CD4-positive, alpha-beta memory T cell (primary cell): ENCODE results near the gene HLF. TPM values are rescaled to one million over a fixed set of nuclear protein-coding genes. Genes with fewer than 3 reads are reported as not detected.

Experiments
- CTCF ChIA-PET: fragments of 350-600 bp; sonication (Branson Sonifier 250); formaldehyde crosslinking; loops from one replicate; lab custom pipeline; 2021; ENCODE audit warnings: inconsistent platforms; ENCODE audit not compliant: partially characterized antibody; lab: Charles Lee
- POLR2A ChIA-PET: fragments of 350-600 bp; sonication (Branson Sonifier 250); formaldehyde crosslinking; loops from one replicate; lab custom pipeline; 2021; ENCODE audit not compliant: partially characterized antibody; lab: Charles Lee
- DNase-seq, 5 donors: peaks; one replicate each; pipeline versions ENCODE4 v3.0.0 to v3.0.0-alpha.2; 2020 to 2022; ENCODE audit warnings: mixed read lengths in 1 of 5
- H3K27ac ChIP-seq: one replicate; pipeline ENCODE4 v1.7.0; 2013; ENCODE audit warnings: low read depth, low read length
- H3K27me3 ChIP-seq: 2 replicates; pipeline ENCODE4 v1.7.0; 2013; ENCODE audit warnings: mild to moderate bottlenecking, low read length, moderate library complexity; ENCODE audit not compliant: insufficient read depth
- H3K36me3 ChIP-seq: 2 replicates; pipeline ENCODE4 v1.7.0; 2013; ENCODE audit warnings: mild to moderate bottlenecking, low read length, moderate library complexity; ENCODE audit not compliant: insufficient read depth
- H3K4me1 ChIP-seq: 2 replicates; pipeline ENCODE4 v1.7.0; 2013; ENCODE audit warnings: mild to moderate bottlenecking, low read length, moderate library complexity; ENCODE audit not compliant: insufficient read depth
- H3K4me3 ChIP-seq, 2 donors: one replicate each; pipeline ENCODE4 v1.7.0; 2013; ENCODE audit warnings: low read length in 2 of 2, mild to moderate bottlenecking in 1 of 2
- H3K9me3 ChIP-seq, 2 donors: one replicate each; pipeline ENCODE4 v1.7.0; 2013; ENCODE audit warnings: low read length in 2 of 2, control low read depth in 1 of 2; ENCODE audit not compliant: control insufficient read depth in 1 of 2
- H3K27ac Mint-ChIP-seq, 7 donors: one replicate each; pipeline ENCODE4 v1.8.0; 2020 to 2021; ENCODE audit warnings: mixed read lengths in 7 of 7, mild to moderate bottlenecking in 6 of 7, inconsistent platforms in 3 of 7, moderate library complexity in 3 of 7
- H3K27me3 Mint-ChIP-seq, 2 donors: one replicate each; pipeline ENCODE4 v1.8.0; 2020 to 2021; ENCODE audit warnings: mixed read lengths in 2 of 2
- H3K36me3 Mint-ChIP-seq, 2 donors: one replicate each; pipeline ENCODE4 v1.8.0; 2020 to 2021; ENCODE audit warnings: mixed read lengths in 2 of 2, inconsistent platforms in 1 of 2, mild to moderate bottlenecking in 1 of 2
- H3K4me1 Mint-ChIP-seq, 4 donors: one replicate each; pipeline ENCODE4 v1.8.0; 2020 to 2021; ENCODE audit warnings: mixed read lengths in 4 of 4, mild to moderate bottlenecking in 1 of 4
- H3K4me3 Mint-ChIP-seq, 8 donors: one replicate each; pipeline ENCODE4 v1.8.0; 2020 to 2021; ENCODE audit warnings: mixed read lengths in 8 of 8, mild to moderate bottlenecking in 7 of 8, moderate library complexity in 6 of 8, inconsistent platforms in 3 of 8
- H3K9me3 Mint-ChIP-seq, 8 donors: one replicate each; pipeline ENCODE4 v1.8.0; 2020 to 2021; ENCODE audit warnings: mixed read lengths in 8 of 8, mild to moderate bottlenecking in 5 of 8, inconsistent platforms in 3 of 8, moderate library complexity in 1 of 8
- intact Hi-C: fragments of 100-400 bp; cut with micrococcal nuclease; formaldehyde crosslinking; loops from one replicate; pipeline ENCODE4 v1.15.1; 2023
- polyA plus RNA-seq, 2 donors: library from polyadenylated mRNA; unstranded; fragments of 300-500 nt; fragmentation: Illumina TruSeq; gene quantifications; one replicate each; pipeline ENCODE4 v1.2.3, GENCODE V29; 2021
- total RNA-seq, 2 experiments: library from RNA; stranded (reverse); gene quantifications; one replicate each; pipeline ENCODE4 v1.2.3, GENCODE V29; 2021

Gene HLF
- total and polyA plus RNA-seq, 4 experiments from 2014 or later, result 3.2 to 3.9 (median 3.6) TPM

- Histone ChIP-seq H3K27ac (no peak overlapping the region), H3K9me3 (no peaks in the 10 kb centered on the region), H3K4me3 (peak overlapping the region; percentile 45 to 58), H3K4me1 (peaks cover 23% of the 10 kb centered on the region), H3K36me3 (no peaks in the 10 kb centered on the region), H3K27me3 (peaks cover 4% of the 10 kb centered on the region)
- no peak for DNase-seq
- CTCF ChIA-PET, result interaction anchor here (0.8 to 6.9 kb wide), 4 partner anchors 8 to 209 kb away, joined by 3 to 109 read pairs (median 6); no protein-coding TSS in a partner anchor
- peaks cover 24 to 49% (median 28%) of the 10 kb centered on the region in 4 donors for H3K4me1 Mint-ChIP-seq
- intact Hi-C loops, result loop anchor here (1.0 to 10.0 kb wide), 4 partner anchors 26 to 296 kb away; partner anchors contain the start of genes COX11 and STXBP4
- H3K27me3 Mint-ChIP-seq, result peaks cover 10 to 11% of the 10 kb centered on the region in 2 donors
- H3K36me3 Mint-ChIP-seq, result no peaks in the 10 kb centered on the region
- peak overlapping the region; percentile 53 to 89 (median 79) for H3K27ac Mint-ChIP-seq
- peak overlapping the region; percentile 84 to 95 (median 88) for H3K4me3 Mint-ChIP-seq
- H3K9me3 Mint-ChIP-seq, result peaks cover 0 to 8% (median 1%) of the 10 kb centered on the region in 8 donors
- POLR2A ChIA-PET, result interaction anchor here (0.9 to 4.6 kb wide), 12 partner anchors 9 to 192 kb away, joined by 3 to 119 read pairs (median 4); no protein-coding TSS in a partner anchor
Observed at GRCh38 chr17:55264278-55264644, 499 bp upstream of the HLF start.

GRCh38 chr17:55265311-55266021 lies 706 bp downstream of the HLF start:
- CTCF ChIA-PET, result interaction anchor here (0.7 to 6.9 kb wide), 6 partner anchors 27 to 301 kb away, joined by 3 to 109 read pairs (median 4); no protein-coding TSS in a partner anchor
- peaks cover 24 to 55% (median 28%) of the 10 kb centered on the region in 4 donors for H3K4me1 Mint-ChIP-seq
- H3K27me3 ChIP-seq, result peaks cover 4% of the 10 kb centered on the region
- H3K9me3 ChIP-seq, result no peaks in the 10 kb centered on the region
- H3K4me1 ChIP-seq, result peaks cover 23% of the 10 kb centered on the region
- peak overlapping the region; percentile 22 for H3K27ac ChIP-seq
- peaks cover 5 to 6% of the 10 kb centered on the region in 2 donors for H3K36me3 Mint-ChIP-seq
- H3K4me3 Mint-ChIP-seq, result peak overlapping the region; percentile 79 to 87 (median 84)
- peak overlapping the region; percentile 47 to 93 (median 88) for H3K27ac Mint-ChIP-seq
- intact Hi-C loops, result loop anchor here (2.0 to 10.0 kb wide), 2 partner anchors 157 to 211 kb away; no protein-coding TSS in a partner anchor
- peak overlapping the region; percentile 14 to 42 for H3K4me3 ChIP-seq
- H3K27me3 Mint-ChIP-seq, result peaks cover 7 to 11% of the 10 kb centered on the region in 2 donors
- peak in 4 of 5 donors; percentile 20 to 54 (median 28) for DNase-seq
- POLR2A ChIA-PET, result interaction anchor here (0.7 to 4.6 kb wide), 14 partner anchors 8 to 273 kb away, joined by 3 to 119 read pairs (median 4); no protein-coding TSS in a partner anchor
- H3K36me3 ChIP-seq, result no peaks in the 10 kb centered on the region
- peaks cover 0 to 8% (median 1%) of the 10 kb centered on the region in 8 donors for H3K9me3 Mint-ChIP-seq

GRCh38 chr17:55266051-55266957 lies 1.5 kb downstream of the HLF start:
- intact Hi-C loops, result loop anchor here (10.0 kb wide), 1 partner anchor 212 kb away; no protein-coding TSS in a partner anchor
- peak overlapping the region in 1 of 2 donors; percentile 42 for H3K4me3 ChIP-seq
- peaks cover 24 to 55% (median 28%) of the 10 kb centered on the region in 4 donors for H3K4me1 Mint-ChIP-seq
- no peaks in the 10 kb centered on the region for H3K9me3 ChIP-seq
- H3K27me3 Mint-ChIP-seq, result peaks cover 5 to 9% of the 10 kb centered on the region in 2 donors
- H3K27ac Mint-ChIP-seq, result peak overlapping the region in 6 of 7 donors; percentile 71 to 93 (median 89)
- ChIA-PET CTCF (interaction anchor here (1.3 to 6.9 kb wide), 4 partner anchors 27 to 174 kb away, joined by 3 to 109 read pairs (median 4); no protein-coding TSS in a partner anchor), POLR2A (interaction anchor here (0.9 to 4.6 kb wide), 13 partner anchors 7 to 273 kb away, joined by 3 to 119 read pairs (median 4); partner anchors contain the start of gene MMD)
- peaks cover 23% of the 10 kb centered on the region for H3K4me1 ChIP-seq
- peaks cover 6 to 8% of the 10 kb centered on the region in 2 donors for H3K36me3 Mint-ChIP-seq
- DNase-seq, result peak in 3 of 5 donors; percentile 3 to 26 (median 15)
- H3K27ac ChIP-seq, result peak overlapping the region; percentile 22
- peak overlapping the region; percentile 79 to 87 (median 84) for H3K4me3 Mint-ChIP-seq
- H3K27me3 ChIP-seq, result peaks cover 4% of the 10 kb centered on the region
- no peaks in the 10 kb centered on the region for H3K36me3 ChIP-seq
- peaks cover 0 to 5% (median 0%) of the 10 kb centered on the region in 8 donors for H3K9me3 Mint-ChIP-seq

- H3K27ac Mint-ChIP-seq, result peak overlapping the region in 6 of 7 donors; percentile 37 to 93 (median 68)
- H3K27me3 ChIP-seq, result peaks cover 4% of the 10 kb centered on the region
- no peak overlapping the region for H3K4me3 ChIP-seq
- no peaks in the 10 kb centered on the region for H3K36me3 ChIP-seq
- DNase-seq, result no peak
- no peak overlapping the region for H3K27ac ChIP-seq
- peaks cover 6 to 8% of the 10 kb centered on the region in 2 donors for H3K36me3 Mint-ChIP-seq
- no peaks in the 10 kb centered on the region for H3K9me3 ChIP-seq
- peak overlapping the region in 5 of 8 donors; percentile 4 to 86 (median 82) for H3K4me3 Mint-ChIP-seq
- peaks cover 26 to 61% (median 31%) of the 10 kb centered on the region in 4 donors for H3K4me1 Mint-ChIP-seq
- POLR2A ChIA-PET, result interaction anchor here (1.0 to 4.6 kb wide), 4 partner anchors 27 to 154 kb away, joined by 3 to 119 read pairs (median 6); partner anchors contain the start of gene MMD
- intact Hi-C loops, result loop anchor here (10.0 kb wide), 1 partner anchor 212 kb away; no protein-coding TSS in a partner anchor
- H3K4me1 ChIP-seq, result peaks cover 23% of the 10 kb centered on the region
- peaks cover 0 to 1% (median 0%) of the 10 kb centered on the region in 8 donors for H3K9me3 Mint-ChIP-seq
- H3K27me3 Mint-ChIP-seq, result peaks cover 3 to 7% of the 10 kb centered on the region in 2 donors
- CTCF ChIA-PET, result interaction anchor here (1.6 to 6.9 kb wide), 2 partner anchors 28 to 81 kb away, joined by 5 to 109 read pairs; no protein-coding TSS in a partner anchor
Observed at GRCh38 chr17:55266958-55267688, 2.4 kb downstream of the HLF start.

GRCh38 chr17:55267777-55268648 lies 3.3 kb downstream of the HLF start:
- H3K4me1 ChIP-seq, result peaks cover 23% of the 10 kb centered on the region
- peak overlapping the region in 6 of 7 donors; percentile 11 to 77 (median 40) for H3K27ac Mint-ChIP-seq
- H3K4me3 Mint-ChIP-seq, result peak overlapping the region in 1 of 8 donors; percentile 31
- H3K9me3 Mint-ChIP-seq, result peaks cover 0 to 1% (median 0%) of the 10 kb centered on the region in 8 donors
- POLR2A ChIA-PET, result interaction anchor here (2.5 kb wide), 1 partner anchor 30 kb away, joined by 7 read pairs; no protein-coding TSS in a partner anchor
- H3K27me3 ChIP-seq, result no peaks in the 10 kb centered on the region
- no peak for DNase-seq
- H3K27ac ChIP-seq, result no peak overlapping the region
- no peaks in the 10 kb centered on the region for H3K9me3 ChIP-seq
- H3K27me3 Mint-ChIP-seq, result peaks cover 3 to 7% of the 10 kb centered on the region in 2 donors
- H3K4me3 ChIP-seq, result no peak overlapping the region
- peaks cover 29 to 68% (median 37%) of the 10 kb centered on the region in 4 donors for H3K4me1 Mint-ChIP-seq
- peaks cover 8 to 14% of the 10 kb centered on the region in 2 donors for H3K36me3 Mint-ChIP-seq
- intact Hi-C loops, result loop anchor here (10.0 kb wide), 1 partner anchor 213 kb away; no protein-coding TSS in a partner anchor
- CTCF ChIA-PET, result interaction anchor here (0.8 to 6.9 kb wide), 2 partner anchors 26 to 29 kb away, joined by 3 to 109 read pairs; no protein-coding TSS in a partner anchor
- no peaks in the 10 kb centered on the region for H3K36me3 ChIP-seq
